Endothelial cell of umbilical vein (primary cell): ENCODE results near the gene ASCL4. TPM values are rescaled to one million over a fixed set of nuclear protein-coding genes. Genes with fewer than 3 reads are reported as not detected.

Source experiments
- BruUV-seq: library from RNA; stranded (reverse); fragments of 400-500 nt; replicated peaks from 2 replicates; lab custom pipeline; 2021; lab: Mats Ljungman, UMichigan
- CTCF ChIA-PET: fragments of 300-600, 350-600 bp; sonication (Branson Sonifier 250); formaldehyde crosslinking; loops from one replicate; lab custom pipeline; 2021; ENCODE audit warnings: antibody characterized with exemption, inconsistent platforms; lab: Charles Lee
- POLR2A ChIA-PET: fragments of 300-600, 350-600 bp; sonication (Branson Sonifier 250); formaldehyde crosslinking; loops from one replicate; lab custom pipeline; 2021; ENCODE audit warnings: antibody characterized with exemption, inconsistent platforms; lab: Charles Lee
- DNase-seq: peaks from one replicate; pipeline ENCODE4 v3.0.0-alpha.2; 2011; ENCODE audit warnings: low read depth, low spot score
- FAIRE-seq: peaks from 2 replicates; lab custom pipeline; 2011; peaks lifted over from hg19 to GRCh38; lab: Jason Lieb, UNC
- H2AFZ ChIP-seq: 2 replicates; pipeline ENCODE4 v1.6.0; 2012; ENCODE audit warnings: low read depth, low read length, control low read depth, inconsistent platforms
- H3K27ac ChIP-seq: 2 replicates; pipeline ENCODE4 v1.5.1; 2011; ENCODE audit warnings: low read depth, mild to moderate bottlenecking, control low read depth, low read length, moderate library complexity; ENCODE audit not compliant: insufficient read depth
- H3K27me3 ChIP-seq, 2 experiments: 2 replicates each; pipeline versions ENCODE4 v1.6.0 to v1.6.1; 2011; ENCODE audit warnings: low read length in 2 of 2, mixed read lengths in 1 of 2; ENCODE audit not compliant: control insufficient read depth in 2 of 2, insufficient read depth in 2 of 2
- H3K36me3 ChIP-seq, 2 experiments: 2 replicates in 1 of 2; 3 replicates in 1 of 2; pipeline ENCODE4 v1.5.1; 2011; ENCODE audit warnings: low read length in 2 of 2, mild to moderate bottlenecking in 1 of 2, moderate library complexity in 1 of 2; ENCODE audit not compliant: control insufficient read depth in 2 of 2, insufficient read depth in 2 of 2; ENCODE audit errors: extremely low read depth in 1 of 2
- H3K4me1 ChIP-seq: 3 replicates; pipeline ENCODE4 v1.5.1; 2011; ENCODE audit warnings: mild to moderate bottlenecking, low read length; ENCODE audit not compliant: control insufficient read depth, insufficient read depth; ENCODE audit errors: extremely low read depth
- H3K4me2 ChIP-seq: 2 replicates; pipeline ENCODE4 v1.6.1; 2011; ENCODE audit warnings: low read length, control low read depth, mixed read lengths; ENCODE audit not compliant: insufficient read depth
- H3K4me3 ChIP-seq, 3 experiments: fragments of 200-600 bp in 1 of 3; sonication (generic), shearing (Covaris generic) in 1 of 3; replicated peaks in 1 of 3; 2 replicates each; pipeline ENCODE4 v1.5.1; 2011 to 2016; ENCODE audit warnings: control low read depth in 3 of 3, low read length in 3 of 3, mild to moderate bottlenecking in 2 of 3, inconsistent platforms in 1 of 3, low read depth in 1 of 3, moderate library complexity in 1 of 3; ENCODE audit not compliant: insufficient read depth in 1 of 3
- H3K79me2 ChIP-seq: 2 replicates; pipeline ENCODE4 v1.6.0; 2012; ENCODE audit warnings: low read length, inconsistent platforms; ENCODE audit not compliant: control insufficient read depth, insufficient read depth
- H3K9ac ChIP-seq: replicated peaks from 2 replicates; pipeline ENCODE3; 2011; ENCODE audit warnings: low read length, control low read depth; ENCODE audit not compliant: insufficient read depth; ENCODE audit errors: extremely low read depth
- H3K9me1 ChIP-seq: replicated peaks from 3 replicates; pipeline ENCODE4 v1.6.0; 2011; ENCODE audit warnings: mild to moderate bottlenecking, low read length; ENCODE audit not compliant: control insufficient read depth, insufficient read depth; ENCODE audit errors: extremely low read depth
- H3K9me3 ChIP-seq: replicated peaks from 2 replicates; pipeline ENCODE4 v1.5.1; 2012; ENCODE audit warnings: low read length, inconsistent platforms; ENCODE audit not compliant: control insufficient read depth, insufficient read depth
- H4K20me1 ChIP-seq: replicated peaks from 2 replicates; pipeline ENCODE3; 2011; ENCODE audit warnings: mild to moderate bottlenecking, low read length; ENCODE audit not compliant: control insufficient read depth, insufficient read depth; ENCODE audit errors: extremely low read depth
- EZH2 ChIP-seq: IDR thresholded peaks from 2 replicates; pipeline ENCODE4 v1.6.1; 2012; ENCODE audit warnings: borderline replicate concordance, low read depth, mild to moderate bottlenecking, moderate library complexity, low read length, inconsistent platforms; ENCODE audit not compliant: severe bottlenecking
- FOS ChIP-seq: IDR thresholded peaks from 2 replicates; pipeline ENCODE4 v1.6.1; 2011; ENCODE audit warnings: mild to moderate bottlenecking, low read length, moderate library complexity, borderline replicate concordance; ENCODE audit not compliant: insufficient read depth
- GATA2 ChIP-seq: IDR thresholded peaks from 2 replicates; pipeline ENCODE4 v1.7.0; 2011; ENCODE audit warnings: low read depth, mild to moderate bottlenecking, moderate library complexity, mixed read lengths, low read length; ENCODE audit not compliant: insufficient read length, insufficient read depth
- JUN ChIP-seq: IDR thresholded peaks from 2 replicates; pipeline ENCODE4 v1.6.1; 2011; ENCODE audit warnings: borderline replicate concordance, low read depth; ENCODE audit not compliant: insufficient read length, insufficient read depth
- MYC ChIP-seq: IDR thresholded peaks from one replicate; pipeline ENCODE4 v1.6.1; 2011; ENCODE audit warnings: mild to moderate bottlenecking, low read depth, low read length
- POLR2A ChIP-seq: IDR thresholded peaks from 2 replicates; pipeline ENCODE4 v1.6.1; 2012; ENCODE audit warnings: low read depth, mild to moderate bottlenecking, control low read depth, low read length
- POLR2AphosphoS5 ChIP-seq: IDR thresholded peaks from 2 replicates; pipeline ENCODE4 v1.6.1; 2012; ENCODE audit warnings: low read depth, mild to moderate bottlenecking, control low read depth, low read length, moderate library complexity; ENCODE audit not compliant: insufficient read depth
- dilution Hi-C: fragments of 300-500 bp; cut with MboI; formaldehyde crosslinking; loops from one replicate; pipeline ENCODE4 v1.15.0; 2019; ENCODE audit warnings: low sequenced_read_pairs; ENCODE audit not compliant: extremely low pct_ligation_motif_present
- intact Hi-C: fragments of 100-400 bp; cut with micrococcal nuclease; formaldehyde crosslinking; loops from one replicate; pipeline ENCODE4 v1.10.0; 2022
- polyA plus RNA-seq, 4 experiments: library from polyadenylated mRNA; depleted of rRNA in 3 of 4; stranded (reverse) in 3 of 4; unstranded in 1 of 4; fragments of >200 nt; gene quantifications; 2 replicates each; pipeline versions ENCODE4 v1.2.1 to v1.2.3, GENCODE V29; 2011 to 2012; ENCODE audit warnings: missing spikeins in 1 of 4
- total RNA-seq: library from RNA; stranded (reverse); gene quantifications from 2 replicates; pipeline ENCODE4 v1.2.3, GENCODE V29; 2021
- TF ChIP-seq, protein P1 (sequence below): IDR thresholded peaks from 2 replicates; pipeline ENCODE4 v1.6.1; 2011; ENCODE audit not compliant: insufficient read depth, insufficient read length
- TF ChIP-seq, protein P2 (sequence below), 2 donors: IDR thresholded peaks; 1 replicate in 1 of 2; 2 replicates in 1 of 2; pipeline ENCODE4 v1.5.1; 2011; ENCODE audit warnings: low read length in 2 of 2, mild to moderate bottlenecking in 2 of 2, moderate library complexity in 2 of 2, control low read depth in 1 of 2, inconsistent platforms in 1 of 2, low read depth in 1 of 2; ENCODE audit not compliant: insufficient read depth in 1 of 2; ENCODE audit errors: extremely low read depth in 1 of 2

Gene ASCL4
- total and polyA plus RNA-seq, 2 donors (not counting 3 experiments of a cell fraction or from before 2014, with no cell fraction given) = not detected

- H2AFZ ChIP-seq = no peak overlapping the region
- no TSS peak for BruUV-seq
- CTCF ChIA-PET = interaction anchor here (0.7 kb wide), 1 partner anchor 678 kb away, joined by 4 read pairs; no protein-coding TSS in a partner anchor
- H3K4me1 ChIP-seq = no peaks in the 10 kb centered on the region
- no peak overlapping the region for H3K4me3 ChIP-seq
- dilution Hi-C loops (no loop called here), intact Hi-C loops (no loop called here)
- H3K9me3 ChIP-seq = no peaks in the 10 kb centered on the region
- H4K20me1 ChIP-seq = no peaks in the 10 kb centered on the region
- no peaks in the 10 kb centered on the region for H3K27me3 ChIP-seq
- POLR2A ChIA-PET = no interaction called here
- no peak overlapping the region for H3K27ac ChIP-seq
- DNase-seq (no peak), FAIRE-seq (no peak)
- H3K9ac ChIP-seq = no peak overlapping the region
- H3K4me2 ChIP-seq = no peak overlapping the region
- H3K9me1 ChIP-seq = no peaks in the 10 kb centered on the region
- H3K36me3 ChIP-seq = no peaks in the 10 kb centered on the region
- H3K79me2 ChIP-seq = no peaks in the 10 kb centered on the region
- no peak for TF ChIP-seq MYC
- no peak for TF ChIP-seq GATA2
- no peak for TF ChIP-seq POLR2AphosphoS5
- TF ChIP-seq, protein P1, sequence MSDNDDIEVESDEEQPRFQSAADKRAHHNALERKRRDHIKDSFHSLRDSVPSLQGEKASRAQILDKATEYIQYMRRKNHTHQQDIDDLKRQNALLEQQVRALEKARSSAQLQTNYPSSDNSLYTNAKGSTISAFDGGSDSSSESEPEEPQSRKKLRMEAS = no peak
- no peak for TF ChIP-seq JUN
- no peak for TF ChIP-seq POLR2A
- no peak for TF ChIP-seq EZH2
- no peak for TF ChIP-seq FOS
- TF ChIP-seq, protein P2, sequence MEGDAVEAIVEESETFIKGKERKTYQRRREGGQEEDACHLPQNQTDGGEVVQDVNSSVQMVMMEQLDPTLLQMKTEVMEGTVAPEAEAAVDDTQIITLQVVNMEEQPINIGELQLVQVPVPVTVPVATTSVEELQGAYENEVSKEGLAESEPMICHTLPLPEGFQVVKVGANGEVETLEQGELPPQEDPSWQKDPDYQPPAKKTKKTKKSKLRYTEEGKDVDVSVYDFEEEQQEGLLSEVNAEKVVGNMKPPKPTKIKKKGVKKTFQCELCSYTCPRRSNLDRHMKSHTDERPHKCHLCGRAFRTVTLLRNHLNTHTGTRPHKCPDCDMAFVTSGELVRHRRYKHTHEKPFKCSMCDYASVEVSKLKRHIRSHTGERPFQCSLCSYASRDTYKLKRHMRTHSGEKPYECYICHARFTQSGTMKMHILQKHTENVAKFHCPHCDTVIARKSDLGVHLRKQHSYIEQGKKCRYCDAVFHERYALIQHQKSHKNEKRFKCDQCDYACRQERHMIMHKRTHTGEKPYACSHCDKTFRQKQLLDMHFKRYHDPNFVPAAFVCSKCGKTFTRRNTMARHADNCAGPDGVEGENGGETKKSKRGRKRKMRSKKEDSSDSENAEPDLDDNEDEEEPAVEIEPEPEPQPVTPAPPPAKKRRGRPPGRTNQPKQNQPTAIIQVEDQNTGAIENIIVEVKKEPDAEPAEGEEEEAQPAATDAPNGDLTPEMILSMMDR (IDR thresholded peaks at IDR 0.05; ENCODE audit: extremely low read depth in 1 of 2, insufficient read depth in 1 of 2, low read depth in 1 of 2, low read length in 2 of 2) = no peak
These were observed 28.6 kb downstream of the ASCL4 start for GRCh38 chr12:107803092-107803491.
